Chondrocyte (in vitro differentiated cells): Measurements from ENCODE around the gene GPR137B. TPM values are rescaled to one million over a fixed set of nuclear protein-coding genes. Genes with fewer than 3 reads are reported as not detected.

Experiments used
- DNase-seq: peaks from one replicate; pipeline ENCODE4 v3.0.0; 2021; ENCODE audit warnings: mixed read lengths, low spot score
- H3K27ac Mint-ChIP-seq: one replicate; pipeline ENCODE4 v1.8.0; 2021; ENCODE audit warnings: mild to moderate bottlenecking, moderate library complexity, mixed read lengths; ENCODE audit not compliant: unreplicated experiment
- H3K27me3 Mint-ChIP-seq: 2 replicates; pipeline ENCODE4 v1.8.0; 2021; ENCODE audit warnings: low read depth, mixed read lengths
- H3K36me3 Mint-ChIP-seq: 2 replicates; pipeline ENCODE4 v1.8.0; 2021; ENCODE audit warnings: low read depth, mixed read lengths
- H3K4me1 Mint-ChIP-seq: 2 replicates; pipeline ENCODE4 v1.8.0; 2021; ENCODE audit warnings: low read depth, mild to moderate bottlenecking, mixed read lengths
- H3K4me3 Mint-ChIP-seq: one replicate; pipeline ENCODE4 v1.8.0; 2021; ENCODE audit warnings: mild to moderate bottlenecking, moderate library complexity, mixed read lengths; ENCODE audit not compliant: unreplicated experiment
- H3K9me3 Mint-ChIP-seq: 2 replicates; pipeline ENCODE4 v1.8.0; 2021; ENCODE audit warnings: low read depth, mixed read lengths
- CTCF ChIP-seq: fragments of 200-600 bp; sonication (generic); IDR thresholded peaks from 2 replicates; pipeline ENCODE4 v1.5.0; 2021; ENCODE audit warnings: antibody characterized with exemption, mild to moderate bottlenecking, moderate library complexity
- total RNA-seq: library from RNA; stranded (reverse); gene quantifications from 3 replicates; pipeline ENCODE4 v1.2.1, GENCODE V29; 2021

The GPR137B gene
- total RNA-seq, 1 donor from 2014 or later, result 12.2 TPM

GRCh38 chr1:236207569-236207968 lies 65.2 kb downstream of the GPR137B start:
- peaks cover 16% of the 10 kb centered on the region for H3K9me3 Mint-ChIP-seq
- peaks cover 14% of the 10 kb centered on the region for H3K36me3 Mint-ChIP-seq
- no peaks in the 10 kb centered on the region for H3K27me3 Mint-ChIP-seq
- H3K4me3 Mint-ChIP-seq, result no peak overlapping the region
- DNase-seq, result no peak
- no peaks in the 10 kb centered on the region for H3K4me1 Mint-ChIP-seq
- no peak for TF ChIP-seq CTCF
- H3K27ac Mint-ChIP-seq, result no peak overlapping the region

- Mint-ChIP-seq H3K4me1 (no peaks in the 10 kb centered on the region), H3K9me3 (peaks cover 3% of the 10 kb centered on the region), H3K36me3 (peaks cover 5% of the 10 kb centered on the region), H3K4me3 (no peak overlapping the region), H3K27me3 (no peaks in the 10 kb centered on the region), H3K27ac (no peak overlapping the region)
- DNase-seq, result no peak
- no peak for TF ChIP-seq CTCF
Measured at GRCh38 chr1:236209185-236209584, 66.8 kb downstream of the GPR137B start.

DNA sequence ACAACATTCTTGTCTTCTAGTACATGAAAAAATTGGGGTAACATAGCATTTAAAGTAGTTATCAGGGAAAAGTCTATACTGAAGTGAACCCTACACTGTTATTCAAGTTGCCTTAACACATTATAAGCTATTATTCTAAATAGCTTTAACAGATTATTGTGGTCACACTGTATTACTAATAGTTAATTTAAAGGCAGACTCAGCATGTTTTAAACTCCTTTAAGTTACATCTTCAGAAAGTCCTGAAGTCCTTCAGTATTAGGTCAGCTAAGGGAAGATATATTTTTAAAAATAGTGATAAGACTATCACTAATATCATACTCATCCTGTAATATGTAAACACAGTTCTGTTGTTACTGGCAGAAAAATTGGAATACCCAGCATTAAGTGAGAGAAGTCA lies 67.4 kb downstream of the GPR137B start:
- Mint-ChIP-seq H3K9me3 (no peaks in the 10 kb centered on the region), H3K36me3 (peaks cover 5% of the 10 kb centered on the region), H3K27me3 (no peaks in the 10 kb centered on the region), H3K4me3 (no peak overlapping the region), H3K27ac (no peak overlapping the region), H3K4me1 (no peaks in the 10 kb centered on the region)
- no peak for DNase-seq
- TF ChIP-seq CTCF, result no peak

DNA sequence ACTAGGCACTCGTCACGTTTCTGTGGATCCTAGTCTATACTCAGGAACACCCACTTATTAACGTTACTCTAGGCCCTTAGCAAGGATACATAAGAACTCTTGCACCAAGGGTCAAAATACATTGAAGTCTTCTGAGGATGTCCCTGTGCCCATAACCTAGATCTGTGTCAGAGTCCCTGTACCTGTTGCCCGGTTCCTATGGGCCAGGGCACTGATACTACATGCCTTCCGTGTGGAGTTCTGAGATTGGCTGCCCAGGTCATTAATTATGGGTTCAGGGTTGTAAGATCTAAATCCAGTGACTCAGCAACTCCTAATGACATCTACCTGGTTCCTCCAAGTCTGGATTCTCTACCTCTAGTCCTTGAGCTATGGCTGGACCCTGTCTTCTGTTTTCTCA lies 69.5 kb downstream of the GPR137B start:
- H3K9me3 Mint-ChIP-seq, result no peaks in the 10 kb centered on the region
- no peak overlapping the region for H3K4me3 Mint-ChIP-seq
- no peak for DNase-seq
- no peaks in the 10 kb centered on the region for H3K4me1 Mint-ChIP-seq
- H3K27me3 Mint-ChIP-seq, result no peaks in the 10 kb centered on the region
- TF ChIP-seq CTCF, result no peak
- no peak overlapping the region for H3K27ac Mint-ChIP-seq
- peaks cover 2% of the 10 kb centered on the region for H3K36me3 Mint-ChIP-seq

DNA sequence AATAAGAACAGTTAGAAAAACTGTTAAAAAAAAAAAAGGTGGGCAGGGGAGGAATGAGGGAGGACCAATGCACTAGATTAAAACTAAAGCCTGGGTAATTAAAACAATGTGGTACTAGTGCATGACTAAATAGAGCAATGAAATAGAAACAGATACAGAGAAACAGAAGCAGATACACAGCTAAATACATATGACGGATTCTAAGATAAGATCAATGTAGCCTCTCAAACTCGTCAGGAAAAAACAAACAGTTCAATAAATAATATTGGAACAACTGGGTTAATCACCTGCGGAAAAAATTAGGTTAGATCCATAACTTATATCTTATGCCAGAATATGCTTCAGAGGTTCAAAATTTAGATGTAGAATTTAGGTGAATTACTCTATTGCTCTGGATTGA lies 71.2 kb downstream of the GPR137B start:
- Mint-ChIP-seq H3K27ac (no peak overlapping the region), H3K4me3 (no peak overlapping the region), H3K36me3 (no peaks in the 10 kb centered on the region), H3K9me3 (no peaks in the 10 kb centered on the region), H3K27me3 (no peaks in the 10 kb centered on the region), H3K4me1 (no peaks in the 10 kb centered on the region)
- no peak for DNase-seq
- no peak for TF ChIP-seq CTCF
